HFF-Myc (cell line): Measurements from ENCODE around the gene G3BP1.
"Not testable (repeated sequence)": the region's sequence is repeated elsewhere in the genome, so short reads cannot be mapped to it uniquely, and the experiment has no call there.

Source experiments
- DNase-seq: peaks from one replicate; pipeline ENCODE4 v3.0.0-alpha.2; 2011; ENCODE audit warnings: low read depth; ENCODE audit errors: extremely low read depth
- H3K4me3 ChIP-seq: replicated peaks from 2 replicates; pipeline ENCODE4 v1.5.1; 2011; ENCODE audit warnings: low read depth, mild to moderate bottlenecking, control low read depth, low read length
- TF ChIP-seq, protein P1 (sequence below): IDR thresholded peaks from 2 replicates; pipeline ENCODE4 v1.5.1; 2012; ENCODE audit warnings: mild to moderate bottlenecking, low read depth, low read length, control low read depth; ENCODE audit errors: missing control alignments

Gene G3BP1

DNA sequence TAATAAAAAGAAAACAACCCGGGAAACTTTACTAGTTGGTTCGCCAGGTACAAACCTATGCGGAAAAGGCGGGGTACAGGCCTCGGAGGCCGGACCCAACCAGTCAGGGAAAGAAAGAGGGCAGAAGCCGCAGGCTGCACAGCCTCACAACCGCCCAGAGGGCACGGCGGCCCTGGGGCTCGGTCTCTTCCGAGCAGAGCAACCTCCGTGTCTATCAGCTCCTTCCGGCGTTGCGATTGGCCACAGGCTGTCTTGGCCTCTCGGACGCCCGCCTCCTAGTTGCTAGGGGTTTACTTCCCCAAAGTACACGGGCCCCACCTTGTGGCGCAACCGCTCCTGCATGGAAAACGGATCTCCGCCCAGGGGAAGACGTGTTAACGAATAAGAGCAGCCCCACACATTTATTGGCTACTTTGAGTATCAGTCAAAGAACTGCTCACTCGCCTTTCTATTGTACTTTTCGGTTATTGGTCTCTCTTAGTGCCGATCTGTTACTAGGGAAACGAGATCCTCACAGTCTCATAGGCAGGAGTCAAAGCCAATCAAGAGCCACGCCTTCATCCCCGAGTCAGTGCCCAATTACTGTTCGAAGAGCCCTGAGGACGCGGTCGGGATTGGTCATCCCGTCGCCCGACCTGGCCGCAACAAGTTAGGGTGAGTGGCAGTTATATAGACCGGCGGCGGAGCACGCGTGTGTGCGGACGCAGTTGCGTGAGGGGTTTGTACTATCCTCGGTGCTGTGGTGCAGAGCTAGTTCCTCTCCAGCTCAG, at the start of gene G3BP1:
TSS of gene G3BP1 (plus strand) at position 696 of the 770 bp plus-strand sequence. CDS start 14,667 bp downstream, outside the sequence.
- peak; percentile 100 for DNase-seq
- H3K4me3 ChIP-seq: peak within 1 kb of the TSS; percentile 85
- TF ChIP-seq, protein P1, sequence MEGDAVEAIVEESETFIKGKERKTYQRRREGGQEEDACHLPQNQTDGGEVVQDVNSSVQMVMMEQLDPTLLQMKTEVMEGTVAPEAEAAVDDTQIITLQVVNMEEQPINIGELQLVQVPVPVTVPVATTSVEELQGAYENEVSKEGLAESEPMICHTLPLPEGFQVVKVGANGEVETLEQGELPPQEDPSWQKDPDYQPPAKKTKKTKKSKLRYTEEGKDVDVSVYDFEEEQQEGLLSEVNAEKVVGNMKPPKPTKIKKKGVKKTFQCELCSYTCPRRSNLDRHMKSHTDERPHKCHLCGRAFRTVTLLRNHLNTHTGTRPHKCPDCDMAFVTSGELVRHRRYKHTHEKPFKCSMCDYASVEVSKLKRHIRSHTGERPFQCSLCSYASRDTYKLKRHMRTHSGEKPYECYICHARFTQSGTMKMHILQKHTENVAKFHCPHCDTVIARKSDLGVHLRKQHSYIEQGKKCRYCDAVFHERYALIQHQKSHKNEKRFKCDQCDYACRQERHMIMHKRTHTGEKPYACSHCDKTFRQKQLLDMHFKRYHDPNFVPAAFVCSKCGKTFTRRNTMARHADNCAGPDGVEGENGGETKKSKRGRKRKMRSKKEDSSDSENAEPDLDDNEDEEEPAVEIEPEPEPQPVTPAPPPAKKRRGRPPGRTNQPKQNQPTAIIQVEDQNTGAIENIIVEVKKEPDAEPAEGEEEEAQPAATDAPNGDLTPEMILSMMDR: peak; percentile 66

DNA sequence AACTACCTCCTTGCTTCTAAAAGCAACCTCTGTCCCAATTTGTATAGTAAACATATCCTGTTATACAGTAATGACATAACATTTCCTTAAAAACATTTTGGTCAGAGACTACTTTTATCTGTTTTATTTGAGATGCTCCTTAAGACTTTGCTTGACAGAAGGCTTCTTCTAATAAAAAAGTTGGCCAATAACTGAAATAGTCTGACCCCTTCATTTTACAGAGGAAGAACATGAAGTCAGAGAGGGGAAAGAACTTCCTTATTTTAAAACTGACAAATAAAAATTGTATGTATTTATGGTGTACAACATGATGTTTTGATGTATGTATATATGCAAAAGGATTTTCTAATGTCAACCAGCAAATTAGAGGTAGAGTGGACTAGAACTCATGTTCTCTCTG, 49.2 kb upstream of the G3BP1 start:
- TF ChIP-seq, protein P1: no peak
- no peak for DNase-seq

GRCh38 chr5:151724360-151724759, 47.4 kb upstream of the G3BP1 start:
- TF ChIP-seq, protein P1: no peak
- no peak for DNase-seq
- H3K4me3 ChIP-seq: no peak overlapping the region

More for the DNA sequence above, 49.2 kb upstream of the G3BP1 start:
- H3K4me3 ChIP-seq: no peak overlapping the region

DNA sequence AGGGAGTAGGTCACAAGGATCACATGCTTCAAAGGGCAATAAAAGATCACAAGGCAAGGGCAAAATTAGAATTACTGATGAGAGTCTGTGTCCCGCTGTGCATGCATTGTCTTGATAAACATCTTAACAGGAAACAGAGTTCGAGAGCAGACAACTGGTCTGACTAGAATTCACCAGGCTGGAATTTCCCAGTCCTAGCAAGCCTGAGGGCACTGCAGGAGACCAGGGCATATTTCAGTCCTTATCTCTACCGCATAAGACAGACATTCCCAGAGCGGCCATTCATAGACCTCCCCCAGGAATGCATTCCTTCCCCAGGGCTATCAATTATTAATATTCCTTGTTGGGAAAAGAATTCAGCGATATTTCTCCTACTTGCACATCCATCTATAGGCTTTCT, 42.2 kb upstream of the G3BP1 start:
- DNase-seq: not testable (repeated sequence)

GRCh38 chr5:151730381-151730780, 41.4 kb upstream of the G3BP1 start:
- no peak for DNase-seq
- no peak overlapping the region for H3K4me3 ChIP-seq
- TF ChIP-seq, protein P1: no peak

More for the DNA sequence above, 42.2 kb upstream of the G3BP1 start:
- not testable (repeated sequence) for H3K4me3 ChIP-seq

- TF ChIP-seq, protein P1: no peak
- no peak overlapping the region for H3K4me3 ChIP-seq
- no peak for DNase-seq
Measured at GRCh38 chr5:151733358-151734063, 38.2 kb upstream of the G3BP1 start.

DNA sequence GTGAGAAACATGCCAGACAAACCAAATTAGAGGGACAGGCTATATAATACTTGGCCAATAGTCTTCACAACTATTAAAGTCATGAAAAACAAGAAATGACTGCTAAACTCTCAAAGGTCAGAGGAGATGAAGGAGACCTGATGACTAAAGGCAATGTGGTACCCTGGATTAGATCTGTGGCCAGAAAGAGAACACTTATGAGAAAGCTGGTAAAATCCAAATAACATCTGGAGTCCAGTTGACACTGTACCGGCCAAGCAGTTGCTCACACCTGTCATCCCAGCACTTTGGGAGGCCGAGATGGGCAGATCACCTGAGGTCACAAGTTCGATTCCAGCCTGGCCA, 37.7 kb upstream of the G3BP1 start:
- DNase-seq: no peak
- TF ChIP-seq, protein P1: no peak
- H3K4me3 ChIP-seq: no peak overlapping the region
